Activated CD4-positive, alpha-beta memory T cell treated with anti-CD3 and anti-CD28 coated beads, Interleukin-2, amount 10 ng/mL, durations not matched to agents 7 days and 5 days (primary cell): ENCODE data around the gene ZNF674. TPM values are rescaled to one million over a fixed set of nuclear protein-coding genes. Genes with fewer than 3 reads are reported as not detected.
A peak's percentile ranks its signal among the peaks of the same experiment; 100 is the strongest.
"Not testable (repeated sequence)": the region's sequence is repeated elsewhere in the genome, so short reads cannot be mapped to it uniquely, and the experiment has no call there.

Source experiments
- CTCF ChIA-PET: fragments of 350-600 bp; sonication (Branson Sonifier 250); formaldehyde crosslinking; loops from one replicate; lab custom pipeline; 2021; ENCODE audit warnings: antibody characterized with exemption, inconsistent platforms; lab: Charles Lee
- POLR2A ChIA-PET: fragments of 350-600 bp; sonication (Branson Sonifier 250); formaldehyde crosslinking; loops from one replicate; lab custom pipeline; 2021; ENCODE audit warnings: antibody characterized with exemption; lab: Charles Lee
- DNase-seq: peaks from one replicate; pipeline ENCODE4 v3.0.0-alpha.2; 2020
- H3K27ac Mint-ChIP-seq: one replicate; pipeline ENCODE4 v1.8.0; 2021; ENCODE audit warnings: mild to moderate bottlenecking, mixed read lengths
- H3K27me3 Mint-ChIP-seq: one replicate; pipeline ENCODE4 v1.8.0; 2021; ENCODE audit warnings: mixed read lengths
- H3K36me3 Mint-ChIP-seq: one replicate; pipeline ENCODE4 v1.8.0; 2021; ENCODE audit warnings: low read depth, mixed read lengths
- H3K4me1 Mint-ChIP-seq: one replicate; pipeline ENCODE4 v1.8.0; 2021; ENCODE audit warnings: mixed read lengths
- H3K4me3 Mint-ChIP-seq: one replicate; pipeline ENCODE4 v1.8.0; 2021; ENCODE audit warnings: mild to moderate bottlenecking, mixed read lengths
- H3K9me3 Mint-ChIP-seq: one replicate; pipeline ENCODE4 v1.8.0; 2021; ENCODE audit warnings: mixed read lengths
- total RNA-seq, 2 experiments: library from RNA; stranded (reverse); gene quantifications; one replicate each; pipeline ENCODE4 v1.2.3, GENCODE V29; 2021

ZNF674 gene
- total RNA-seq, 2 experiments from 2014 or later: 5.7 to 7.4 TPM

- H3K9me3 Mint-ChIP-seq: peaks cover 24% of the 10 kb centered on the region
- H3K4me3 Mint-ChIP-seq: no peak overlapping the region
- peaks cover 40% of the 10 kb centered on the region for H3K36me3 Mint-ChIP-seq
- no peaks in the 10 kb centered on the region for H3K27me3 Mint-ChIP-seq
- CTCF ChIA-PET: no interaction called here
- POLR2A ChIA-PET: no interaction called here
- no peak overlapping the region for H3K27ac Mint-ChIP-seq
- no peak for DNase-seq
- no peaks in the 10 kb centered on the region for H3K4me1 Mint-ChIP-seq
These were observed 39.1 kb downstream of the ZNF674 start for GRCh38 chrX:46506076-46506475.

GRCh38 chrX:46502848-46503247 is 42.4 kb downstream of the ZNF674 start:
- Mint-ChIP-seq H3K27ac (no peak overlapping the region), H3K9me3 (peaks cover 36% of the 10 kb centered on the region), H3K4me3 (no peak overlapping the region), H3K4me1 (no peaks in the 10 kb centered on the region), H3K27me3 (no peaks in the 10 kb centered on the region), H3K36me3 (peaks cover 46% of the 10 kb centered on the region)
- DNase-seq: no peak
- POLR2A ChIA-PET: no interaction called here
- CTCF ChIA-PET: no interaction called here

GRCh38 chrX:46500054-46500453 is 45.2 kb downstream of the ZNF674 start:
- ChIA-PET CTCF (no interaction called here), POLR2A (no interaction called here)
- H3K9me3 Mint-ChIP-seq: peaks cover 43% of the 10 kb centered on the region
- peaks cover 40% of the 10 kb centered on the region for H3K36me3 Mint-ChIP-seq
- H3K4me1 Mint-ChIP-seq: no peaks in the 10 kb centered on the region
- no peak overlapping the region for H3K27ac Mint-ChIP-seq
- no peak overlapping the region for H3K4me3 Mint-ChIP-seq
- DNase-seq: no peak
- H3K27me3 Mint-ChIP-seq: no peaks in the 10 kb centered on the region

- Mint-ChIP-seq H3K27me3 (no peaks in the 10 kb centered on the region), H3K27ac (no peak overlapping the region), H3K4me3 (no peak overlapping the region), H3K36me3 (peaks cover 45% of the 10 kb centered on the region), H3K9me3 (peaks cover 21% of the 10 kb centered on the region), H3K4me1 (peaks cover 11% of the 10 kb centered on the region)
- ChIA-PET POLR2A (no interaction called here), CTCF (no interaction called here)
- DNase-seq: no peak
These were observed 56.5 kb downstream of the ZNF674 start for GRCh38 chrX:46488712-46489111.

GRCh38 chrX:46485897-46486296 is 59.3 kb downstream of the ZNF674 start:
- peaks cover 11% of the 10 kb centered on the region for H3K4me1 Mint-ChIP-seq
- no peaks in the 10 kb centered on the region for H3K27me3 Mint-ChIP-seq
- H3K27ac Mint-ChIP-seq: no peak overlapping the region
- no peak overlapping the region for H3K4me3 Mint-ChIP-seq
- H3K9me3 Mint-ChIP-seq: peaks cover 26% of the 10 kb centered on the region
- CTCF ChIA-PET: no interaction called here
- H3K36me3 Mint-ChIP-seq: peaks cover 61% of the 10 kb centered on the region
- POLR2A ChIA-PET: no interaction called here
- DNase-seq: peak; percentile 23

- H3K27me3 Mint-ChIP-seq, DNase-seq, POLR2A ChIA-PET, H3K4me3 Mint-ChIP-seq, H3K27ac Mint-ChIP-seq, H3K4me1 Mint-ChIP-seq: not testable (repeated sequence)
- CTCF ChIA-PET: interaction anchor here (0.7 kb wide), 1 partner anchor 495 kb away, joined by 4 read pairs; no protein-coding TSS in a partner anchor
- H3K9me3 Mint-ChIP-seq: peaks cover 15% of the 10 kb centered on the region
- H3K36me3 Mint-ChIP-seq: peaks cover 34% of the 10 kb centered on the region
These were observed 66.6 kb downstream of the ZNF674 start for GRCh38 chrX:46478634-46479033.

- POLR2A ChIA-PET: no interaction called here
- no peak overlapping the region for H3K27ac Mint-ChIP-seq
- no peaks in the 10 kb centered on the region for H3K27me3 Mint-ChIP-seq
- H3K9me3 Mint-ChIP-seq: peaks cover 8% of the 10 kb centered on the region
- no peaks in the 10 kb centered on the region for H3K4me1 Mint-ChIP-seq
- CTCF ChIA-PET: no interaction called here
- H3K36me3 Mint-ChIP-seq: peaks cover 34% of the 10 kb centered on the region
- no peak for DNase-seq
- no peak overlapping the region for H3K4me3 Mint-ChIP-seq
These were observed 67.8 kb downstream of the ZNF674 start for GRCh38 chrX:46477435-46477834.

GRCh38 chrX:46465203-46465602 is 80.0 kb downstream of the ZNF674 start:
- ChIA-PET POLR2A (no interaction called here), CTCF (no interaction called here)
- Mint-ChIP-seq H3K27ac (no peak overlapping the region), H3K36me3 (peaks cover 73% of the 10 kb centered on the region), H3K4me1 (peaks cover 22% of the 10 kb centered on the region), H3K9me3 (peaks cover 8% of the 10 kb centered on the region), H3K4me3 (no peak overlapping the region), H3K27me3 (no peaks in the 10 kb centered on the region)
- no peak for DNase-seq

- Mint-ChIP-seq H3K4me1 (peaks cover 22% of the 10 kb centered on the region), H3K27me3 (no peaks in the 10 kb centered on the region), H3K9me3 (peaks cover 4% of the 10 kb centered on the region), H3K27ac (no peak overlapping the region), H3K36me3 (peaks cover 68% of the 10 kb centered on the region), H3K4me3 (no peak overlapping the region)
- POLR2A ChIA-PET: no interaction called here
- CTCF ChIA-PET: no interaction called here
- DNase-seq: no peak
These were observed 81.5 kb downstream of the ZNF674 start for GRCh38 chrX:46463682-46464081.

GRCh38 chrX:46461660-46462191 is 83.5 kb downstream of the ZNF674 start:
- Mint-ChIP-seq H3K27ac (peak overlapping the region; percentile 77), H3K36me3 (peaks cover 60% of the 10 kb centered on the region), H3K4me1 (peaks cover 22% of the 10 kb centered on the region), H3K27me3 (no peaks in the 10 kb centered on the region), H3K4me3 (no peak overlapping the region), H3K9me3 (peaks cover under 1% of the 10 kb centered on the region)
- CTCF ChIA-PET: interaction anchor here (0.6 kb wide), 1 partner anchor 192 kb away, joined by 3 read pairs; no protein-coding TSS in a partner anchor
- POLR2A ChIA-PET: no interaction called here
- DNase-seq: no peak

GRCh38 chrX:46460801-46461659 is 84.2 kb downstream of the ZNF674 start:
- peaks cover 58% of the 10 kb centered on the region for H3K36me3 Mint-ChIP-seq
- DNase-seq, H3K4me3 Mint-ChIP-seq, H3K27me3 Mint-ChIP-seq, POLR2A ChIA-PET, H3K9me3 Mint-ChIP-seq: not testable (repeated sequence)
- H3K4me1 Mint-ChIP-seq: peaks cover 22% of the 10 kb centered on the region
- CTCF ChIA-PET: interaction anchor here (0.6 kb wide), 1 partner anchor 193 kb away, joined by 3 read pairs; no protein-coding TSS in a partner anchor
- peak overlapping the region; percentile 77 for H3K27ac Mint-ChIP-seq

GRCh38 chrX:46459603-46460002 is 85.6 kb downstream of the ZNF674 start:
- DNase-seq: no peak
- ChIA-PET CTCF (no interaction called here), POLR2A (no interaction called here)
- Mint-ChIP-seq H3K36me3 (peaks cover 56% of the 10 kb centered on the region), H3K9me3 (no peaks in the 10 kb centered on the region), H3K4me1 (peaks cover 22% of the 10 kb centered on the region), H3K4me3 (no peak overlapping the region), H3K27ac (no peak overlapping the region), H3K27me3 (no peaks in the 10 kb centered on the region)

GRCh38 chrX:46456125-46456922 is 88.9 kb downstream of the ZNF674 start:
- ChIA-PET POLR2A (no interaction called here), CTCF (no interaction called here)
- H3K36me3 Mint-ChIP-seq: peaks cover 49% of the 10 kb centered on the region

More at GRCh38 chrX:46456125-46456922, 88.9 kb downstream of the ZNF674 start:
- H3K4me3 Mint-ChIP-seq: no peak overlapping the region
- H3K9me3 Mint-ChIP-seq: no peaks in the 10 kb centered on the region
- H3K27ac Mint-ChIP-seq: no peak overlapping the region
- no peaks in the 10 kb centered on the region for H3K27me3 Mint-ChIP-seq
- DNase-seq: no peak
- peaks cover 7% of the 10 kb centered on the region for H3K4me1 Mint-ChIP-seq
